CD14-positive monocyte (primary cell): ENCODE measurements around the gene PRAME. TPM values are rescaled to one million over a fixed set of nuclear protein-coding genes. Genes with fewer than 3 reads are reported as not detected.

ENCODE experiments used
- DNase-seq, 3 donors: peaks; one replicate each; pipeline ENCODE4 v3.0.0-alpha.2; 2011 to 2022
- H2AFZ ChIP-seq: 2 replicates; pipeline ENCODE4 v1.6.0; 2012; ENCODE audit warnings: mild to moderate bottlenecking, low read depth, low read length, inconsistent platforms; ENCODE audit not compliant: insufficient read depth, poor library complexity, severe bottlenecking
- H3K27ac ChIP-seq, 2 donors: 1 replicate in 1 of 2; 2 replicates in 1 of 2; pipeline ENCODE4 v1.5.1; 2012 to 2013; ENCODE audit warnings: low read length in 2 of 2, control low read depth in 1 of 2, inconsistent platforms in 1 of 2, low read depth in 1 of 2, mild to moderate bottlenecking in 1 of 2
- H3K27me3 ChIP-seq, 2 donors: one replicate each; pipeline versions ENCODE4 v1.6.0 to v1.6.1; 2011 to 2013; ENCODE audit warnings: low read length in 2 of 2; ENCODE audit not compliant: control insufficient read depth in 2 of 2, insufficient read depth in 2 of 2
- H3K36me3 ChIP-seq, 2 donors: replicated peaks in 1 of 2; 1 replicate in 1 of 2; 2 replicates in 1 of 2; pipeline versions ENCODE4 v1.5.1 to v1.6.1; 2012 to 2013; ENCODE audit warnings: low read length in 2 of 2, control low read depth in 1 of 2, inconsistent platforms in 1 of 2, mild to moderate bottlenecking in 1 of 2; ENCODE audit not compliant: insufficient read depth in 2 of 2, control insufficient read depth in 1 of 2
- H3K4me1 ChIP-seq, 2 donors: 1 replicate in 1 of 2; 2 replicates in 1 of 2; pipeline versions ENCODE4 v1.5.1 to v1.6.1; 2012 to 2013; ENCODE audit warnings: low read length in 2 of 2, control low read depth in 1 of 2, inconsistent platforms in 1 of 2, mild to moderate bottlenecking in 1 of 2, moderate library complexity in 1 of 2; ENCODE audit not compliant: insufficient read depth in 2 of 2, control insufficient read depth in 1 of 2
- H3K4me2 ChIP-seq: replicated peaks from 2 replicates; pipeline ENCODE3; 2012; ENCODE audit warnings: low read length, moderate library complexity, mild to moderate bottlenecking; ENCODE audit not compliant: poor library complexity, severe bottlenecking; ENCODE audit errors: extremely low read depth
- H3K4me3 ChIP-seq, 3 experiments: fragments of 200-600 bp in 1 of 3; sonication (generic) in 1 of 3; replicated peaks in 1 of 3; 1 replicate in 2 of 3; 2 replicates in 1 of 3; pipeline ENCODE4 v1.5.1; 2011 to 2013; ENCODE audit warnings: low read length in 3 of 3, mild to moderate bottlenecking in 3 of 3, control low read depth in 2 of 3, low read depth in 2 of 3, inconsistent platforms in 1 of 3, moderate library complexity in 1 of 3
- H3K79me2 ChIP-seq: 2 replicates; pipeline ENCODE4 v1.6.0; 2012; ENCODE audit warnings: mild to moderate bottlenecking, control low read depth, inconsistent platforms, low read length, moderate library complexity; ENCODE audit not compliant: insufficient read depth
- H3K9ac ChIP-seq: 2 replicates; pipeline ENCODE4 v1.6.0; 2017; ENCODE audit warnings: low read length, mild to moderate bottlenecking; ENCODE audit not compliant: insufficient read depth, poor library complexity, severe bottlenecking
- H3K9me3 ChIP-seq, 2 donors: replicated peaks in 1 of 2; 1 replicate in 1 of 2; 2 replicates in 1 of 2; pipeline versions ENCODE4 v1.5.1 to v1.6.1; 2012 to 2013; ENCODE audit warnings: low read length in 2 of 2, control low read depth in 1 of 2; ENCODE audit not compliant: control insufficient read depth in 1 of 2, insufficient read depth in 1 of 2
- H4K20me1 ChIP-seq: 2 replicates; pipeline ENCODE4 v1.6.0; 2012; ENCODE audit warnings: mild to moderate bottlenecking, low read length, control low read depth, moderate library complexity; ENCODE audit not compliant: insufficient read depth
- H3K27ac Mint-ChIP-seq, 7 donors: one replicate each; pipeline ENCODE4 v1.8.0; 2020; ENCODE audit warnings: mild to moderate bottlenecking in 7 of 7, mixed read lengths in 7 of 7, moderate library complexity in 6 of 7, inconsistent platforms in 2 of 7
- H3K27me3 Mint-ChIP-seq, 3 donors: one replicate each; pipeline ENCODE4 v1.8.0; 2021 to 2022; ENCODE audit warnings: low read depth in 3 of 3, mild to moderate bottlenecking in 3 of 3, mixed read lengths in 3 of 3, moderate library complexity in 3 of 3, inconsistent platforms in 1 of 3
- H3K36me3 Mint-ChIP-seq, 2 donors: one replicate each; pipeline ENCODE4 v1.8.0; 2020; ENCODE audit warnings: mixed read lengths in 2 of 2, inconsistent platforms in 1 of 2, mild to moderate bottlenecking in 1 of 2
- H3K4me1 Mint-ChIP-seq: one replicate; pipeline ENCODE4 v1.8.0; 2020; ENCODE audit warnings: mild to moderate bottlenecking, mixed read lengths
- H3K4me3 Mint-ChIP-seq, 2 donors: one replicate each; pipeline ENCODE4 v1.8.0; 2020; ENCODE audit warnings: mild to moderate bottlenecking in 2 of 2, mixed read lengths in 2 of 2, moderate library complexity in 1 of 2
- H3K9me3 Mint-ChIP-seq, 7 donors: one replicate each; pipeline ENCODE4 v1.8.0; 2020 to 2022; ENCODE audit warnings: mixed read lengths in 7 of 7, mild to moderate bottlenecking in 6 of 7, moderate library complexity in 6 of 7, inconsistent platforms in 2 of 7
- WGBS: methylation state at CpG from one replicate; pipeline ENCODE4 v1.1.5; 2013; ENCODE audit warnings: missing lambda C conversion rate; ENCODE audit not compliant: insufficient coverage; 5-methylcytosine and 5-hydroxymethylcytosine counted together
- intact Hi-C, 2 donors: fragments of 100-400 bp; cut with micrococcal nuclease; formaldehyde crosslinking; loops; one replicate each; pipeline versions ENCODE4 v1.15.0 to v1.15.1; 2023
- polyA plus RNA-seq, 3 donors: library from polyadenylated mRNA; depleted of rRNA in 1 of 3; unstranded in 2 of 3; stranded (reverse) in 1 of 3; fragments of 300-500 nt in 2 of 3; fragments of >200 nt in 1 of 3; fragmentation: Illumina TruSeq in 2 of 3; gene quantifications; 1 replicate in 2 of 3; 2 replicates in 1 of 3; pipeline ENCODE4 v1.2.3, GENCODE V29; 2012 to 2021
- TF ChIP-seq, protein P1 (sequence below): fragments of 200-600 bp; IDR thresholded peaks from one replicate; pipeline ENCODE4 v1.8.0; 2022; ENCODE audit warnings: antibody characterized with exemption, mild to moderate bottlenecking

PRAME gene
- polyA plus RNA-seq, 3 donors: not detected

DNA sequence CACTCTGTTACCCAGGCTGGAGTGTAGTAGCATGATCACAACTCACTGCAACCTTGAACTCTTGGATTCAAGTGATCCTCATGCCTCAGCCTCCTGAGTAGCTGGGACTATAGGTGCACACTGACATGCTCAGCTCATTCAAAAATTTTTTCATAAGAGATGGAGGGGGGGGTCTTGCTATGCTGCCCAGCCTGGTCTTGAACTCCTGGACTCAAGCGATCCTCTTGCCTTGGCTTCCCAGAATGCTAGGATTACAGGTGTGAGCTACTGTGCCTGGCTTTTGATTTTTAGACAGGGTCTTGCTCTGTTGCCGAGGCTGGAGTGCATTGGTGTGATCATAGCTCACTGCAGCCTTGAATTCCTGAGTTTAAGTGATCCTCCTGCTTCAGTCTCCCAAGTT lies 14.0 kb downstream of the PRAME start:
- DNase-seq: no peak

GRCh38 chr22:22538226-22538989 lies 20.7 kb downstream of the PRAME start:
- H3K9me3 Mint-ChIP-seq: peaks cover 0 to 3% (median 0%) of the 10 kb centered on the region in 7 donors
- peaks cover 0 to 2% (median 2%) of the 10 kb centered on the region in 3 donors for H3K27me3 Mint-ChIP-seq
- no peaks in the 10 kb centered on the region for H4K20me1 ChIP-seq
- H3K9ac ChIP-seq: no peak overlapping the region
- H3K27me3 ChIP-seq: no peaks in the 10 kb centered on the region
- H3K4me1 Mint-ChIP-seq: no peaks in the 10 kb centered on the region
- intact Hi-C loops: no loop called here
- no peak overlapping the region for H3K4me3 ChIP-seq
- no peaks in the 10 kb centered on the region for H3K36me3 Mint-ChIP-seq
- H3K79me2 ChIP-seq: no peaks in the 10 kb centered on the region
- H3K36me3 ChIP-seq: no peaks in the 10 kb centered on the region
- H3K4me3 Mint-ChIP-seq: peak overlapping the region in 1 of 2 donors; percentile 37
- no peak overlapping the region for H3K4me2 ChIP-seq
- DNase-seq: no peak
- no peak overlapping the region for H2AFZ ChIP-seq
- H3K27ac ChIP-seq: no peak overlapping the region
- no peaks in the 10 kb centered on the region for H3K9me3 ChIP-seq
- no peak overlapping the region for H3K27ac Mint-ChIP-seq
- WGBS: 94% methylated on average over 3 of the region's 7 CpGs
- no peaks in the 10 kb centered on the region for H3K4me1 ChIP-seq
- TF ChIP-seq, protein P1, sequence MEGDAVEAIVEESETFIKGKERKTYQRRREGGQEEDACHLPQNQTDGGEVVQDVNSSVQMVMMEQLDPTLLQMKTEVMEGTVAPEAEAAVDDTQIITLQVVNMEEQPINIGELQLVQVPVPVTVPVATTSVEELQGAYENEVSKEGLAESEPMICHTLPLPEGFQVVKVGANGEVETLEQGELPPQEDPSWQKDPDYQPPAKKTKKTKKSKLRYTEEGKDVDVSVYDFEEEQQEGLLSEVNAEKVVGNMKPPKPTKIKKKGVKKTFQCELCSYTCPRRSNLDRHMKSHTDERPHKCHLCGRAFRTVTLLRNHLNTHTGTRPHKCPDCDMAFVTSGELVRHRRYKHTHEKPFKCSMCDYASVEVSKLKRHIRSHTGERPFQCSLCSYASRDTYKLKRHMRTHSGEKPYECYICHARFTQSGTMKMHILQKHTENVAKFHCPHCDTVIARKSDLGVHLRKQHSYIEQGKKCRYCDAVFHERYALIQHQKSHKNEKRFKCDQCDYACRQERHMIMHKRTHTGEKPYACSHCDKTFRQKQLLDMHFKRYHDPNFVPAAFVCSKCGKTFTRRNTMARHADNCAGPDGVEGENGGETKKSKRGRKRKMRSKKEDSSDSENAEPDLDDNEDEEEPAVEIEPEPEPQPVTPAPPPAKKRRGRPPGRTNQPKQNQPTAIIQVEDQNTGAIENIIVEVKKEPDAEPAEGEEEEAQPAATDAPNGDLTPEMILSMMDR: no peak

More for the DNA sequence above, 14.0 kb downstream of the PRAME start:
- H3K79me2 ChIP-seq: no peaks in the 10 kb centered on the region
- H4K20me1 ChIP-seq: no peaks in the 10 kb centered on the region
- no peaks in the 10 kb centered on the region for H3K27me3 ChIP-seq
- Mint-ChIP-seq H3K4me1 (peaks cover 30% of the 10 kb centered on the region), H3K36me3 (no peaks in the 10 kb centered on the region), H3K9me3 (peaks cover 0 to 3% (median 0%) of the 10 kb centered on the region in 7 donors), H3K27me3 (peaks cover 0 to 2% (median 0%) of the 10 kb centered on the region in 3 donors), H3K27ac (peak overlapping the region in 1 of 7 donors; percentile 23), H3K4me3 (no peak overlapping the region)
- no peaks in the 10 kb centered on the region for H3K36me3 ChIP-seq
- WGBS: 100% methylated on average over 2 of the region's 2 CpGs
- no peaks in the 10 kb centered on the region for H3K9me3 ChIP-seq
- peaks cover 29 to 31% of the 10 kb centered on the region in 2 donors for H3K4me1 ChIP-seq
- H3K9ac ChIP-seq: no peak overlapping the region
- H3K4me3 ChIP-seq: no peak overlapping the region
- no peak overlapping the region for H2AFZ ChIP-seq
- TF ChIP-seq, protein P1: no peak
- H3K4me2 ChIP-seq: no peak overlapping the region
- intact Hi-C loops: no loop called here
- H3K27ac ChIP-seq: no peak overlapping the region
